Measurements from ENCODE around the gene PCDHGB4.

- TF ChIP-seq CTCF (IDR thresholded peaks at IDR 0.05; ENCODE audit: low read depth, low read length, poor library complexity, severe bottlenecking) (no peak), EZH2phosphoT487 (IDR thresholded peaks at IDR 0.05; ENCODE audit: borderline replicate concordance, low read length) (no peak)
Observed at GRCh38 chr5:141393267-141393666, 5.8 kb downstream of the PCDHGB4 start.

All from DOHH2 (cell line).